ENCODE measurements around the gene SLC22A31. TPM values are rescaled to one million over a fixed set of nuclear protein-coding genes. Genes with fewer than 3 reads are reported as not detected.

The SLC22A31 gene
- total and polyA plus RNA-seq, 2 donors (not counting 1 experiment from before 2014, with no cell fraction given), result 0.17 to 0.24 TPM

GRCh38 chr16:89217138-89217387 is 16.7 kb upstream of the SLC22A31 start:
- Histone ChIP-seq H3K4me1 (ENCODE audit: control insufficient read depth, extremely low read depth, insufficient read depth, low read length) (peaks cover 2% of the 10 kb centered on the region), H3K79me2 (ENCODE audit: control insufficient read depth, insufficient read depth, low read length) (peaks cover 13% of the 10 kb centered on the region), H3K27me3 (ENCODE audit: control insufficient read depth, insufficient read depth, low read length) (no peaks in the 10 kb centered on the region), H3K4me3 (replicated peaks in 1 of 4; ENCODE audit: control extremely low read depth in 1 of 4, insufficient read depth in 1 of 4, low read depth in 3 of 4, low read length in 4 of 4) (peak overlapping the region; percentile 62 to 91 (median 84)), H3K36me3 (ENCODE audit: control insufficient read depth, insufficient read depth, low read length) (peaks cover 3% of the 10 kb centered on the region), H3K9me3 (ENCODE audit: control insufficient read depth, insufficient read depth, low read depth, low read length) (no peaks in the 10 kb centered on the region), H3K27ac (ENCODE audit: insufficient read depth, low read length) (peak overlapping the region; percentile 91), H2AFZ (ENCODE audit: low read length) (peak overlapping the region; percentile 63), H3K4me2 (ENCODE audit: extremely low read depth, insufficient read depth, low read length) (peak overlapping the region; percentile 95), H4K20me1 (ENCODE audit: control insufficient read depth, extremely low read depth, insufficient read depth, low read length) (no peaks in the 10 kb centered on the region), H3K9ac (ENCODE audit: insufficient read depth, low read length) (peak overlapping the region; percentile 86)
- TF ChIP-seq EZH2 (IDR thresholded peaks at IDR 0.05; ENCODE audit: low read length, missing control alignments), result no peak
- TF ChIP-seq, protein P1, sequence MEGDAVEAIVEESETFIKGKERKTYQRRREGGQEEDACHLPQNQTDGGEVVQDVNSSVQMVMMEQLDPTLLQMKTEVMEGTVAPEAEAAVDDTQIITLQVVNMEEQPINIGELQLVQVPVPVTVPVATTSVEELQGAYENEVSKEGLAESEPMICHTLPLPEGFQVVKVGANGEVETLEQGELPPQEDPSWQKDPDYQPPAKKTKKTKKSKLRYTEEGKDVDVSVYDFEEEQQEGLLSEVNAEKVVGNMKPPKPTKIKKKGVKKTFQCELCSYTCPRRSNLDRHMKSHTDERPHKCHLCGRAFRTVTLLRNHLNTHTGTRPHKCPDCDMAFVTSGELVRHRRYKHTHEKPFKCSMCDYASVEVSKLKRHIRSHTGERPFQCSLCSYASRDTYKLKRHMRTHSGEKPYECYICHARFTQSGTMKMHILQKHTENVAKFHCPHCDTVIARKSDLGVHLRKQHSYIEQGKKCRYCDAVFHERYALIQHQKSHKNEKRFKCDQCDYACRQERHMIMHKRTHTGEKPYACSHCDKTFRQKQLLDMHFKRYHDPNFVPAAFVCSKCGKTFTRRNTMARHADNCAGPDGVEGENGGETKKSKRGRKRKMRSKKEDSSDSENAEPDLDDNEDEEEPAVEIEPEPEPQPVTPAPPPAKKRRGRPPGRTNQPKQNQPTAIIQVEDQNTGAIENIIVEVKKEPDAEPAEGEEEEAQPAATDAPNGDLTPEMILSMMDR (conservative IDR thresholded peaks at IDR 0.05 in 1 of 2, IDR thresholded peaks at IDR 0.05 in 1 of 2; ENCODE audit: low read depth in 1 of 2, low read length in 2 of 2), result no peak
- no peak for DNase-seq (ENCODE audit: low read depth in 2 of 2)

- Histone ChIP-seq H3K9ac (ENCODE audit: insufficient read depth, low read length) (peak overlapping the region; percentile 86), H4K20me1 (ENCODE audit: control insufficient read depth, extremely low read depth, insufficient read depth, low read length) (no peaks in the 10 kb centered on the region), H2AFZ (ENCODE audit: low read length) (no peak overlapping the region), H3K4me1 (ENCODE audit: control insufficient read depth, extremely low read depth, insufficient read depth, low read length) (peaks cover 2% of the 10 kb centered on the region), H3K27me3 (ENCODE audit: control insufficient read depth, insufficient read depth, low read length) (no peaks in the 10 kb centered on the region), H3K4me2 (ENCODE audit: extremely low read depth, insufficient read depth, low read length) (peak overlapping the region; percentile 95), H3K36me3 (ENCODE audit: control insufficient read depth, insufficient read depth, low read length) (peaks cover 3% of the 10 kb centered on the region), H3K4me3 (replicated peaks in 1 of 4; ENCODE audit: control extremely low read depth in 1 of 4, insufficient read depth in 1 of 4, low read depth in 3 of 4, low read length in 4 of 4) (peak overlapping the region; percentile 62 to 91 (median 84)), H3K27ac (ENCODE audit: insufficient read depth, low read length) (peak overlapping the region; percentile 91), H3K9me3 (ENCODE audit: control insufficient read depth, insufficient read depth, low read depth, low read length) (no peaks in the 10 kb centered on the region), H3K79me2 (ENCODE audit: control insufficient read depth, insufficient read depth, low read length) (peaks cover 13% of the 10 kb centered on the region)
- TF ChIP-seq EZH2 (IDR thresholded peaks at IDR 0.05; ENCODE audit: low read length, missing control alignments), result no peak
- TF ChIP-seq, protein P1 (conservative IDR thresholded peaks at IDR 0.05 in 1 of 2, IDR thresholded peaks at IDR 0.05 in 1 of 2; ENCODE audit: low read depth in 1 of 2, low read length in 2 of 2), result peak; percentile 58 to 67
- DNase-seq (ENCODE audit: low read depth in 2 of 2), result peak; percentile 70 to 81
These were observed 16.2 kb upstream of the SLC22A31 start for GRCh38 chr16:89216315-89217137.

- H3K9me3 ChIP-seq (ENCODE audit: control insufficient read depth, insufficient read depth, low read depth, low read length), result no peaks in the 10 kb centered on the region
- no peaks in the 10 kb centered on the region for H4K20me1 ChIP-seq (ENCODE audit: control insufficient read depth, extremely low read depth, insufficient read depth, low read length)
- no peaks in the 10 kb centered on the region for H3K79me2 ChIP-seq (ENCODE audit: control insufficient read depth, insufficient read depth, low read length)
- no peak overlapping the region for H3K4me2 ChIP-seq (ENCODE audit: extremely low read depth, insufficient read depth, low read length)
- no peak overlapping the region for H3K4me3 ChIP-seq (replicated peaks in 1 of 4; ENCODE audit: control extremely low read depth in 1 of 4, insufficient read depth in 1 of 4, low read depth in 3 of 4, low read length in 4 of 4)
- TF ChIP-seq EZH2 (IDR thresholded peaks at IDR 0.05; ENCODE audit: low read length, missing control alignments), result no peak
- TF ChIP-seq, protein P1 (conservative IDR thresholded peaks at IDR 0.05 in 1 of 2, IDR thresholded peaks at IDR 0.05 in 1 of 2; ENCODE audit: low read depth in 1 of 2, low read length in 2 of 2), result no peak
- no peaks in the 10 kb centered on the region for H3K36me3 ChIP-seq (ENCODE audit: control insufficient read depth, insufficient read depth, low read length)
- H2AFZ ChIP-seq (ENCODE audit: low read length), result no peak overlapping the region
- no peak overlapping the region for H3K27ac ChIP-seq (ENCODE audit: insufficient read depth, low read length)
- H3K4me1 ChIP-seq (ENCODE audit: control insufficient read depth, extremely low read depth, insufficient read depth, low read length), result peaks cover 7% of the 10 kb centered on the region
- no peak overlapping the region for H3K9ac ChIP-seq (ENCODE audit: insufficient read depth, low read length)
- no peak for DNase-seq (ENCODE audit: low read depth in 2 of 2)
- no peaks in the 10 kb centered on the region for H3K27me3 ChIP-seq (ENCODE audit: control insufficient read depth, insufficient read depth, low read length)
These were observed 10.7 kb upstream of the SLC22A31 start for GRCh38 chr16:89210904-89211515.

Measured in fibroblast of lung (primary cell).